Renal cortex interstitium (tissue), 15 donors: ENCODE data around the gene SCPEP1. TPM values are rescaled to one million over a fixed set of nuclear protein-coding genes. Genes with fewer than 3 reads are reported as not detected.
"Not testable (repeated sequence)": the region's sequence is repeated elsewhere in the genome, so short reads cannot be mapped to it uniquely, and the experiment has no call there.

Source experiments
- DNase-seq, 11 donors: peaks; one replicate each; pipeline ENCODE4 v3.0.0-alpha.2; 2013; ENCODE audit warnings: low read depth in 9 of 11, low spot score in 4 of 11; ENCODE audit errors: extremely low read depth in 1 of 11
- long read RNA-seq, 16 experiments: transcript quantifications; one replicate each; lab custom pipeline, GENCODE V29; 2026
- polyA plus RNA-seq, 3 donors: library from polyadenylated mRNA; unstranded; fragments of 120-200 nt; gene quantifications; one replicate each; pipeline ENCODE4 v1.2.1, GENCODE V29; 2013; ENCODE audit not compliant: insufficient read length in 3 of 3

SCPEP1 gene, protein sequence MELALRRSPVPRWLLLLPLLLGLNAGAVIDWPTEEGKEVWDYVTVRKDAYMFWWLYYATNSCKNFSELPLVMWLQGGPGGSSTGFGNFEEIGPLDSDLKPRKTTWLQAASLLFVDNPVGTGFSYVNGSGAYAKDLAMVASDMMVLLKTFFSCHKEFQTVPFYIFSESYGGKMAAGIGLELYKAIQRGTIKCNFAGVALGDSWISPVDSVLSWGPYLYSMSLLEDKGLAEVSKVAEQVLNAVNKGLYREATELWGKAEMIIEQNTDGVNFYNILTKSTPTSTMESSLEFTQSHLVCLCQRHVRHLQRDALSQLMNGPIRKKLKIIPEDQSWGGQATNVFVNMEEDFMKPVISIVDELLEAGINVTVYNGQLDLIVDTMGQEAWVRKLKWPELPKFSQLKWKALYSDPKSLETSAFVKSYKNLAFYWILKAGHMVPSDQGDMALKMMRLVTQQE
- 10 to 100 TPM; 73.2 to 94.7 (median 76.2) TPM for polyA plus RNA-seq
- long read RNA-seq, donor 1, transcript SCPEP1-201 (13 exons, 1,942 nt), result major isoform, 6 of 8 reads
- long read RNA-seq, donor 1, partial matches to known transcripts, result 0 of 8 reads
- long read RNA-seq, donor 1, other reads (novel, unspliced or antisense), result 0 of 8 reads
- long read RNA-seq, donor 2, transcript SCPEP1-201 (13 exons, 1,942 nt), result major isoform, 13 of 31 reads
- long read RNA-seq, donor 2, partial matches to known transcripts, result 17 of 31 reads
- long read RNA-seq, donor 2, other reads (novel, unspliced or antisense), result 0 of 31 reads
- long read RNA-seq, donor 3, transcript SCPEP1-201 (13 exons, 1,942 nt), result major isoform, 22 of 46 reads
- long read RNA-seq, donor 3, partial matches to known transcripts, result 24 of 46 reads
- long read RNA-seq, donor 3, other reads (novel, unspliced or antisense), result 0 of 46 reads
- long read RNA-seq, donor 4, transcript SCPEP1-201 (13 exons, 1,942 nt), result major isoform, 27 of 33 reads
- long read RNA-seq, donor 4, partial matches to known transcripts, result 5 of 33 reads
- long read RNA-seq, donor 4, other reads (novel, unspliced or antisense), result 0 of 33 reads
- long read RNA-seq, donor 5, result 0 reads
- long read RNA-seq, donor 6, transcript SCPEP1-202 (4 exons, 924 nt), result minor isoform, 5 of 31 reads
- long read RNA-seq, donor 6, transcript SCPEP1-201 (13 exons, 1,942 nt), result major isoform, 17 of 31 reads
- long read RNA-seq, donor 6, partial matches to known transcripts, result 7 of 31 reads
- long read RNA-seq, donor 6, other reads (novel, unspliced or antisense), result 0 of 31 reads
- long read RNA-seq, donor 7, transcript SCPEP1-201 (13 exons, 1,942 nt), result major isoform, 22 of 25 reads
- long read RNA-seq, donor 7, partial matches to known transcripts, result 0 of 25 reads
- long read RNA-seq, donor 7, other reads (novel, unspliced or antisense), result 0 of 25 reads
- long read RNA-seq, donor 8, result 0 reads
- long read RNA-seq, donor 9, transcript SCPEP1-201 (13 exons, 1,942 nt), result major isoform, 38 of 55 reads
- long read RNA-seq, donor 9, partial matches to known transcripts, result 14 of 55 reads
- long read RNA-seq, donor 9, other reads (novel, unspliced or antisense), result 0 of 55 reads
- long read RNA-seq, donor 10, transcript SCPEP1-201 (13 exons, 1,942 nt), result major isoform, 22 of 24 reads
- long read RNA-seq, donor 10, partial matches to known transcripts, result 0 of 24 reads
- long read RNA-seq, donor 10, other reads (novel, unspliced or antisense), result 0 of 24 reads
- long read RNA-seq, donor 11, transcript SCPEP1-201 (13 exons, 1,942 nt), result major isoform, 24 of 31 reads
- long read RNA-seq, donor 11, partial matches to known transcripts, result 6 of 31 reads
- long read RNA-seq, donor 11, other reads (novel, unspliced or antisense), result 0 of 31 reads
- long read RNA-seq, donor 12, transcript SCPEP1-201 (13 exons, 1,942 nt), result major isoform, 14 of 24 reads
- long read RNA-seq, donor 12, partial matches to known transcripts, result 10 of 24 reads
- long read RNA-seq, donor 12, other reads (novel, unspliced or antisense), result 0 of 24 reads
- long read RNA-seq, donor 13, result 0 reads
- long read RNA-seq, donor 14, transcript SCPEP1-201 (13 exons, 1,942 nt), result major isoform, 19 of 31 reads
- long read RNA-seq, donor 14, partial matches to known transcripts, result 8 of 31 reads
- long read RNA-seq, donor 14, other reads (novel, unspliced or antisense), result 0 of 31 reads
- long read RNA-seq, donor 15, transcript SCPEP1-201 (13 exons, 1,942 nt), result major isoform, 14 of 15 reads
- long read RNA-seq, donor 15, partial matches to known transcripts, result 0 of 15 reads
- long read RNA-seq, donor 15, other reads (novel, unspliced or antisense), result 0 of 15 reads
- long read RNA-seq, donor 16, transcript SCPEP1-201 (13 exons, 1,942 nt), result major isoform, 63 of 153 reads
- long read RNA-seq, donor 16, transcript SCPEP1-202 (4 exons, 924 nt), result minor isoform, 5 of 153 reads
- long read RNA-seq, donor 16, partial matches to known transcripts, result 81 of 153 reads
- long read RNA-seq, donor 16, other reads (novel, unspliced or antisense), result 0 of 153 reads

DNA sequence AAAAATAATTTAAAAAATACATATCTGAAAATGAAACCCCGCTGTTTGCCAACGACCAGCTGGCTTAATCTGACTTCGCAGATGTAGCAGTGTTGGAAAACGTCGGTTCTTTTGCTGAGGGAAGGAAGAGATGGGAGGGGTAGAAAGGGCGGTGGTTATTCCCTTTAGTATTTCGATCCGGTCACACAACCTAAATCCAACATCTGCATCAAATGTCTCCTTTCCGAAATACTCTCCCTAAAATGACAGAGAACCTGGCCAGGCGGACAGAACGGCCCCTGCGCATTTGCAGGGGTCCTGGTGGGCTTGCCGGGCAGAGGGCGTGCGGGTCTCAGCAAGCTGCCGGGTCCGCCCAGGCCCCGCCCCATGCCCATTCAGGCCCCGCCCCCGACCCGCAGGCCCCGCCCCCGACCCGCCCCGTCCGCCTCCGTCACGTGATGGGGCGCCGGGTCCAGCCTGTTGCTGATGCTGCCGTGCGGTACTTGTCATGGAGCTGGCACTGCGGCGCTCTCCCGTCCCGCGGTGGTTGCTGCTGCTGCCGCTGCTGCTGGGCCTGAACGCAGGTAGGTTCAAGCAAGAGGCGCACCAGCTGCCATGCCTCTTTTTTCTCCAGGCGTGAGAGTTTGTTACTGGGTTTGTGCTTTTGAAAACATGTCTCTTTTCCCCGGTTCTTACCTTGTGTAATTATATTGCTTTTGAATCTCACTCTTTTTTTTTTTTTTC is at the start of gene SCPEP1:
Gene SCPEP1 (plus strand): TSS at position 459 of the 723 bp plus-strand sequence. CDS start 29 bp downstream, at position 488.
- DNase-seq, result peak in 10 of 11 donors; percentile 33 to 66 (median 54)

DNA sequence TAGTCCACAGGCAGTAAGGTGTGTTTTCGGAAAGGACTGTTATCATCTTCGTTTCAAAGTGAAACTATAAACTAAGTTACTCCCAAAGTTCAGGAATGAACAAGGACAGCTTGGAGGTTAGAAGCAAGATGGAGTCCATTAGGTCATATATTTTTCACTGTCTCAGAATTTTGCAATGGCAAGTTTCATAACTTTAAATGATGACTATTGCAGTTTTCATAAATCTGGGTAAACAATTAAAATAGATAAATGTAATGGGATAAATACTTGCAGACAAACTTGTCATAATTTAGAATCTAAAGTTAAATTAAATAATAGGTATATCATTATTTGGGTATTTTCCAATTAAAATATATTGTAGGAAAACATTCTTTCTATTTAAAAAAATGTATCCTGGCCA is 49.3 kb upstream of the SCPEP1 start:
- no peak for DNase-seq

DNA sequence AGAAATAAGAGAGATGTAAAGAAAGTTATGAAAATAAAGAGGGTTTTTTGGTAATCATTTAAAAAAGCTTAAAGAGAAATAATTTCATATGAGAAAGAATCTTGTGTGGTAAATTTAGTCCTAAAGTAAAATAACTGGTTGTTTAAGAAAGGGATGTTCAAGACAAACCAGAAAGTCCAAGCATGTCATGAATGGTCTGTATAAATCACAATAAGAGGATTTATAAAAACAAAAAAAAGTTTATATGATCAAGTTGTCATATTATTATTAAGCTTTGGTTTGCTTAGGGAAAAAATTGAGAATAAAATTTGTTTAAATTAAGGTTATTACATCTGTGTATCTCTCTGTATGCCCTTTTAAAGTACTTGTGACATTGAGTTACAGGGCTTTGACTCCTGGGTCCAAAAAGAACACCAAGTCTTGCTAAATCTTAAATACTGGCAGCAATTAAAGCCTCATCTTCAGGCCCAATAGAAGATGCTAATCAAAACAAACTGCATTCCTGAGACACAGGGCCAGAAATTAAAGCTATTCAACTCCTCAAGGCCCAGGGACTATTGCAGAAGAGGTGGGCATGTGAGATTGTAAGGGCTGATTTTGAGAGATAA is 48.5 kb upstream of the SCPEP1 start:
- DNase-seq, result no peak

DNA sequence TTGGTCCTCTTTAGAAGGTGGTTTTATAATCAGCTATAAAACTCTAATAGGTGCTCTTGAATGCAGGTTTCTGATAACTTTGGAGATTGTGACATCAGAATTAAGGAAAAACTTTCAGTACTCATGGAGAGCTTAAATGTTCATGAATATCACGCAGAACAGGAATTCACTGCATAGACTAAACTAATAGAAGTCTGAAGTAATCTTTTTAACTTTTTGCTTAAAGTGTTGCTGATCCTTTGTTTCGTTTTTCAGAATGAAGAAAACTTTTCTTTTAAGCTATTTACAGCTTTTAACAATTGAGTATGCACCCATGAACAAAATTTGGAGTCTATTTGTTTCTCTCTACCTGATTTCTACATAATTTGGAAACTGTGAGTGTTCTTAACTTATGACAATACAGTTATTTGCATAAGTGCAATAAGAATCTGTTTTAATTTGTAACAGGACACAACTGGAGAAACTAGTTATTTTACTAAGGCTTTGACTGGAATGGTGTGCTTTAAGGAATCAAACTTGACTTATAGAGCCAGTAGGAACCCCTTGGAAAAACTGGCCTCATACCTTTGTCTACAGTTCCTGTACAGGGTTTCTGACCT is 47.1 kb upstream of the SCPEP1 start:
- DNase-seq, result no peak

DNA sequence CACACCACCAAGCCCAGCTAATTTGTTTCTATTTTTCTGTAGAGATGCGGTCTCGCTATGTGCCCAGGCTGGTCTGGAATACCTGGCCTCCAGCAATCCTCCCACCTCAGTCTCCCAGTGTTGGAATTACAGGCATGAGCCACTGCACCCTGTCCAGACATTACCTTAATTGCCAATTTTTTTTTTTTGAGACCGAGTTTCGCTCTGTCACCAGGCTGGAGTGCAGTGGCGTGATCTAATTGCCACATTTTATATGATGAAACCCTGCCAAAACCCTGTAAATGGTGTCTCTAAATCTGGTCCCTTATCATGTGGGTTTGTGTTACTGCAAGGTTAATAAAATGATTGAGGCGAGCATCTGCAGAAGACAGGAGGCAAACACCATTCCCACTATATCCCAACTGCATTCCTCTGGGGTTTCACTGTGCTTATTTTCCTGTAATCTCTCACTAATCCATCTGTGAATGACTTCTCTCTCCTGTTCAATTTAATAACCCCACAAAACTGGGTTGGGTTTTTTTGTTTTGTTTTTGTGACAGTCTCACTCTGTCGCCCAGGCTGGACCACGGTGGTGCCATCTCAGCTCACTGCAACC is 44.7 kb upstream of the SCPEP1 start:
- DNase-seq, result no peak

DNA sequence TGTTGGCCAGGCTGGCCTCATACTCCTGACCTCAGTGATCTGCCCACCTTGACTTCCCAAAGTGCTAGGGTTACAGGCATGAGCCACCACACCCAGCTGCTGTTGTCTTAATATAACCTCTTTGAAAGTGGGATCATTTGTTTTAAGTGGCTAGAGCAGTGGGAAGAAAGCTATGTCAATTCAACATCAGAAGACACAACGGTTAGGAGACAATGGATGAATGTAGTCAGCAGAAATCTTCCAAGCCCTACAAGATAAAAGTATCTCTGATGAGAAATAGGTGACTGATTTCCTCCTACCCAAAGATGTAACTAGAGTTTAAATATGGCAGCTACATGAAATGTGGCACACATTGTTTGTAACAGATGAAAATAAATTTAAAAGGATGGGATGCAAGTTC is 44.1 kb upstream of the SCPEP1 start:
- DNase-seq, result no peak

DNA sequence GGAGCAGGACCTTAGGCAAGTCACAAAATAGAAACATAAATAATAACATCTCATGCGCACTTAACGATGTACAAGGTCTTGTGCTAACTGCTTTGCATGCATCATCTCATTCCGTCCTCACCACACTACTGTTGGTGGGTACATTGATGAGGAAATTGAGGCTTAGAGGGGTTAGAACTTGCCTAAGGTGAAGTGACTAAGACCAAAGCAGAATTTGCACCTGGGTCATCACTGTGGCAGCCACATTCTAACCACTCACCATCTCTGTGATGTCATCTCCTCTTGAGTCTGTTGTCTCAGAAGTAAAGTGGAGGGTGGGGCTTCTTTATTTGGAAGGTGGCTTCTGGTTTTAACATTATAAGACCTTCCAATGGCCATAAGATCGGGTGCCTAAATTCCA is 43.7 kb upstream of the SCPEP1 start:
- DNase-seq, result no peak

DNA sequence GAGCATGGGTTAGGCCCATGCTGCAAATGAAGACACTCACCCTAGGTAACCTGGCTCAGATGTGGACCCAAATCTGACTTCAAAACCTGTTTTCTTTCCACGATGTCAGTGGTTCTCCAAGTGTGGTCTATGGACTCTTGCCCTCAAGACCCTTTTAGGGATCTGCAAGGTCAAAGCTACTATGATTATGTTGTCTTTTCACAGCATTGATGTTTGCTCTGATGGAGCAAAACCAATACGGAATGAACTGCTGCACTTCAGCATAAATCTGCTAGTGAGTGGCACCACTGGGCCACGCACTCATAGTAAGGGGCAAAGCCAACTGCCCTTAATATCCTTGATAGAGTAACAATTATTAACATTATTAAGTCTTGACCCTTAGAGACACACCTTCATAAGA is 42.5 kb upstream of the SCPEP1 start:
- DNase-seq, result no peak

DNA sequence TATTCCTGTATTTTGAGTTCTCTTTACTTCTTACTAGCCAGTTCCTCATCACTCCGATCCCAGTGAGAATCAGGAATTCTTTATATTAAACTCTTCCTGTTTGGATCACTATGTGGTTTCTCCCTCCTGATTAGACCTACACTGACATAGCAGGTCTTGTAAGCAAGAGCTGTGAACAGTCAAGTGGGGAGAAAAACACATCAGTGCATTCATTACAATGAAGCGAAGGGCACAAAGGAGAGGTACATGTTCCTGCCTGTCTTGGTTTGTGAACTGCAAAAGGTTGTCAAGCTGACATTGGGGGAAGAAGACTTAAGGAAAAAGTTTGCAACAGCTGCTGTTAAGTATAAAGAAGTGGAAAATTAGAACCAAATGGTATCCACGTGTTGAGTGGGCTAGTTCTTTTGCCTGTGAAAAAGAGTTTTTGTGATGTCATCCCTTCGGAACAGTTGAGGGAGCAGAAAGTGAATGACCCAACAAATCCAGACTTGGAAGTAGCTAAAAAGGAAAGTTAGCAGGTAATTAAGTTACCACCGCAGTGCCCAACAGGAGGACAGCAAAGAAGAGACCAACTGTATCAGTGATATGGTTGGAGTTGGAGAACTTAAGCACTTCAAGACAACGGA is 41.1 kb upstream of the SCPEP1 start:
- DNase-seq, result no peak

DNA sequence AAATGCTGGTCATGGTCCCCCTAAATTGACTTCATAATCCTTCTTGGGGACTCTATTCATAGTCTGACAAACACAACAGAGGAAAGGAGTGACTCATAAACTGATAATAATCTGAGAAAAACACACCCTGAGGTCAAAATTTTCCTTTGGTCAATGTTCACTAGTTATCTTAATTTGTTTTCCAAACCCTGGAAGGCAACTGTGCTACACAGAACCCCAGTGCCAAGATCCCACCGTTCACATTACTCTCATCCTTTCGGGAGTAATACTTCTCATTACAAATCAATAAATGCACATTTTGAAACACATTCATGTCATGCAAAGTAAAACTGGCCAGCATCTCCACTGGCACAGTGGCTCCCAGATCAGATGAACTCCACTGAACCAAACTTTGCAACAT is 40.2 kb upstream of the SCPEP1 start:
- DNase-seq, result no peak

DNA sequence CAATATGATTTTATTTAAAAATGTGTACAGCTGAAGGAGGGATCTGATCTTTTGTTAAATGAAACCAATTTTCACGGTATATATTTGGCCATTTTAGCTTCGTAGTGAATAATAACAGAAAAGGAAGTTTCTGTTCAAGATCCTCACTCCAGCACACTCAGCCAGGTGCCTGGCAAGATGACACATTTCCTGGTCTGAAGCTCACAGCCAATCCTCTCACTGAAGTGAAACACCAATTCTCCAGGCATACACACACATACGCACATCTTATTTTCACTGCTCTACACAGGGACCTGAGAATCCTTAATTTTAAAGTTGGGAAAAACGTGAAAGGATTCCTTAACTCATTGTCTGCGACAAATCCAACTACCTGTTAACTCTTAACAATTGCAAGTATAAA is 39.7 kb upstream of the SCPEP1 start:
- not testable (repeated sequence) for DNase-seq

DNA sequence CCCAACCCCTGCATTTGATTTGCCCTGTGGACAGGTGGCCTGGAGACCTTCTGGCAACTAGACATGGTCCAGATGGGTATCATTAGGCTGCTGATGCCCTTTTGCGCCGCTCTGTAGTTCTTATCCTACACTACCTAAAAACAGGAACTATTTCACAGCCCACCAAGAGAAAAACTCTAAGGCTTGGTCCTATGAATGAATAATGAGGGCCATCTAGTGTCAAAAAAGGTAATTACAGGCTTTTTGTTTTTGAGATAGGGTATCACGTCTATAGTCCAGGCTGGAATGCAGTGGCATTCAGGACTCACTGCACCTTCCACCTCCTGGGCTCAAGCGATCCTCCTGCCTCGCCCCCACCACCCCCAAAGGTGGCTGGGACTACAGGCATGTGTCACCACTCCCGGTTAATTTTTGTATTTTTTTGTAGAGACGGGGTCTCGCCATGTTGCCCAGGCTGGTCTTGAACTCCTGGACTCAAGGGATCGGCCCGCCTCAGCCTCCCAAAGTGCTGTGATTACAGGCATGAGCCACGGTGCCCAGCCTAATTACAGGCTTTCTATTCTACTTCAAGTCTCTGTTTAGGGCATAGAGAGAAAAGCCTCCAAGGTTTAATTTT is 38.0 kb upstream of the SCPEP1 start:
- peak; percentile 24 to 68 (median 49) for DNase-seq

DNA sequence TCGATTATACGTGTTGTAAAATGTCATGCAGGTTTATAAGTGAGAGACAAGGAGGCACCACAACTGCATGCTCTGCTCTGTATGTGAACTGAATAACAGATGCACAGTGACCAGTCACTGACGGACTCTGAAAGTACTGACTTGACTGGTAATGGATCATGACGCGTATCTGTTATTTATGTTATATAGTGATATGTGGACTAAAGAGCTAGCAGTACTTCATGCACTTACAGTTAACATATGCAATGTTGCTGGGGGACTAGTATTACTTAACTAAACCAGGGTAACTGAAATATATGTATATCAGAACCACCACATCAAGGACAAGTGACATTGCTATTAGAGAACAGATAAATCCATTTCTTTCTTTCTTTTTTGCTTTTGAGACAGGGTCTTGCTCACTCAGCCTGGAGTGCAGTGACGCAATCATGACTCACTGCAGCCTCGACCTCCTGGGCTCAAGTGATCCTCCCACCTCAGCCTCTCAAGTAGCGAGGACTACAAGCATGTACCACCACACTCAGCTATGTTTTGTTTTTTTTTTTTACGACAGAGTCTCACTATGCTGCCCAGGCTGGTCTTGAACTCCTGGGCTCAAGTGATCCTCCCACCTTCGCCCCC is 34.3 kb upstream of the SCPEP1 start:
- DNase-seq, result no peak
